ENCODE data around the gene CROCC2. TPM values are rescaled to one million over a fixed set of nuclear protein-coding genes. Genes with fewer than 3 reads are reported as not detected.

CROCC2 gene
- total and polyA plus RNA-seq, 2 donors (not counting 1 experiment from before 2014, with no cell fraction given) = not detected

GRCh38 chr2:240876035-240876474 lies 30.1 kb upstream of the CROCC2 start:
- ChIA-PET POLR2A (no interaction called here), CTCF (no interaction called here)
- H3K9me3 Mint-ChIP-seq (ENCODE audit: insufficient read depth) = no peaks in the 10 kb centered on the region
- no peaks in the 10 kb centered on the region for H3K9me3 ChIP-seq (ENCODE audit: control extremely low read depth in 1 of 3, control insufficient read depth in 2 of 3, insufficient read depth in 1 of 3, low read length in 2 of 3)
- H3K27ac Mint-ChIP-seq = no peak overlapping the region
- no peaks in the 10 kb centered on the region for H3K27me3 ChIP-seq (replicated peaks in 1 of 4; ENCODE audit: control extremely low read depth in 1 of 4, control insufficient read depth in 3 of 4, insufficient read depth in 4 of 4, low read length in 3 of 4)
- no peaks in the 10 kb centered on the region for H3K36me3 ChIP-seq (replicated peaks in 1 of 2; ENCODE audit: control extremely low read depth in 1 of 2, control insufficient read depth in 1 of 2, extremely low read depth in 1 of 2, insufficient read depth in 2 of 2, low read length in 1 of 2)
- H2AFZ ChIP-seq (ENCODE audit: insufficient read depth, low read depth, low read length, poor library complexity, severe bottlenecking) = no peak overlapping the region
- WGBS (ENCODE audit: insufficient coverage) = 77% methylated on average over 7 of the region's 7 CpGs
- ATAC-seq (ENCODE audit: low read depth) = no peak
- TF ChIP-seq EZH2 (IDR thresholded peaks at IDR 0.05; ENCODE audit: borderline replicate concordance, insufficient read depth, low read depth, low read length, poor library complexity, severe bottlenecking) (no peak), CTCF (IDR thresholded peaks at IDR 0.05) (no peak)
- H3K4me3 ChIP-seq (ENCODE audit: control extremely low read depth in 1 of 5, extremely low read depth in 1 of 5, insufficient read depth in 1 of 5, low read depth in 2 of 5, low read length in 4 of 5) = no peak overlapping the region
- H3K4me3 Mint-ChIP-seq = no peak overlapping the region
- DNase-seq = no peak
- H3K4me1 ChIP-seq (ENCODE audit: control insufficient read depth in 2 of 2, insufficient read depth in 2 of 2, low read length in 2 of 2) = no peaks in the 10 kb centered on the region
- intact Hi-C loops (cut with micrococcal nuclease) = no loop called here
- H3K79me2 ChIP-seq (ENCODE audit: control insufficient read depth, insufficient read depth, low read length) = no peaks in the 10 kb centered on the region
- H3K27me3 Mint-ChIP-seq = peaks cover 2% of the 10 kb centered on the region
- no peak overlapping the region for H3K27ac ChIP-seq (ENCODE audit: low read length in 2 of 2)
- no peak overlapping the region for H3K9ac ChIP-seq (ENCODE audit: low read length)
- no peaks in the 10 kb centered on the region for H3K4me1 Mint-ChIP-seq
- H4K20me1 ChIP-seq (ENCODE audit: control insufficient read depth, insufficient read depth, low read length, poor library complexity, severe bottlenecking) = no peaks in the 10 kb centered on the region
- no peak overlapping the region for H3K4me2 ChIP-seq (replicated peaks; ENCODE audit: low read depth, low read length, poor library complexity, severe bottlenecking)

GRCh38 chr2:240876475-240877251 lies 29.5 kb upstream of the CROCC2 start:
- ATAC-seq (ENCODE audit: low read depth) = no peak
- H3K4me3 Mint-ChIP-seq = no peak overlapping the region
- ChIA-PET POLR2A (no interaction called here), CTCF (no interaction called here)
- H3K79me2 ChIP-seq (ENCODE audit: control insufficient read depth, insufficient read depth, low read length) = no peaks in the 10 kb centered on the region
- H2AFZ ChIP-seq (ENCODE audit: insufficient read depth, low read depth, low read length, poor library complexity, severe bottlenecking) = no peak overlapping the region
- peaks cover 2% of the 10 kb centered on the region for H3K27me3 Mint-ChIP-seq
- WGBS (ENCODE audit: insufficient coverage) = 86% methylated on average over 18 of the region's 18 CpGs
- intact Hi-C loops (cut with micrococcal nuclease) = no loop called here
- no peaks in the 10 kb centered on the region for H3K9me3 ChIP-seq (ENCODE audit: control extremely low read depth in 1 of 3, control insufficient read depth in 2 of 3, insufficient read depth in 1 of 3, low read length in 2 of 3)
- no peaks in the 10 kb centered on the region for H3K4me1 ChIP-seq (ENCODE audit: control insufficient read depth in 2 of 2, insufficient read depth in 2 of 2, low read length in 2 of 2)
- no peaks in the 10 kb centered on the region for H3K27me3 ChIP-seq (replicated peaks in 1 of 4; ENCODE audit: control extremely low read depth in 1 of 4, control insufficient read depth in 3 of 4, insufficient read depth in 4 of 4, low read length in 3 of 4)
- TF ChIP-seq EZH2 (IDR thresholded peaks at IDR 0.05; ENCODE audit: borderline replicate concordance, insufficient read depth, low read depth, low read length, poor library complexity, severe bottlenecking) (no peak), CTCF (IDR thresholded peaks at IDR 0.05) (no peak)
- H3K27ac ChIP-seq (ENCODE audit: low read length in 2 of 2) = no peak overlapping the region
- no peaks in the 10 kb centered on the region for H3K36me3 ChIP-seq (replicated peaks in 1 of 2; ENCODE audit: control extremely low read depth in 1 of 2, control insufficient read depth in 1 of 2, extremely low read depth in 1 of 2, insufficient read depth in 2 of 2, low read length in 1 of 2)
- no peak overlapping the region for H3K4me2 ChIP-seq (replicated peaks; ENCODE audit: low read depth, low read length, poor library complexity, severe bottlenecking)
- no peaks in the 10 kb centered on the region for H3K4me1 Mint-ChIP-seq
- H4K20me1 ChIP-seq (ENCODE audit: control insufficient read depth, insufficient read depth, low read length, poor library complexity, severe bottlenecking) = no peaks in the 10 kb centered on the region
- no peak overlapping the region for H3K27ac Mint-ChIP-seq
- no peaks in the 10 kb centered on the region for H3K9me3 Mint-ChIP-seq (ENCODE audit: insufficient read depth)
- DNase-seq = no peak
- no peak overlapping the region for H3K9ac ChIP-seq (ENCODE audit: low read length)
- no peak overlapping the region for H3K4me3 ChIP-seq (ENCODE audit: control extremely low read depth in 1 of 5, extremely low read depth in 1 of 5, insufficient read depth in 1 of 5, low read depth in 2 of 5, low read length in 4 of 5)

Data from B cell (primary cell).